Measurements from ENCODE around the gene PROP1.

DNA sequence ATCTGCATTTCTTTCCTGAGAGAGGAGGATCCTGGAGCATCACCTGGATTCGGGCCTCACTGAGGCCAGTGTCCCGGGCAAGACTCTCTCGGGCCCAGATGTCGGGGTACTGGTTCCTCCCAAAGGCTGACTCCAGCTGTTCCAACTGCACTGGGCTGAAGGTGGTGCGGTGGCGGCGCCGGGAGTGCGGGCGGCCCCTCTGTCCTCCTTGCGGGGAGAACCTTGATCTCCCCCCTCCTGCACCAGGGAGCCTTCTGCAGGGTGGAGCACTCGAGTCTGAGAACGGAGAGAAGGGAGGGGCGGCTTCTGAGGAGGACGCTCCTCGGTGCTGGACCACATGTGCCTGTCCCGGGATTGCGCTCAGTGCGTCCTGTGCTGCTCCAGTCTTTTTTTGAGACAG is 2.0 kb downstream of the PROP1 start:
- TF ChIP-seq CTCF (IDR thresholded peaks at IDR 0.05) (no peak), POLR2A (IDR thresholded peaks at IDR 0.05) (no peak)
